ENCODE data around the gene TRABD2B.

The TRABD2B gene

GRCh38 chr1:47870946-47871676 is 126.1 kb downstream of the TRABD2B start:
- no peak overlapping the region for H3K9ac ChIP-seq (ENCODE audit: low read depth in 1 of 2, low read length in 2 of 2)
- no peaks in the 10 kb centered on the region for H3K27me3 ChIP-seq (ENCODE audit: control insufficient read depth in 1 of 2, insufficient read depth in 2 of 2, low read length in 2 of 2)
- no peaks in the 10 kb centered on the region for H3K9me3 ChIP-seq (ENCODE audit: control insufficient read depth in 1 of 2, low read length in 2 of 2)
- no peaks in the 10 kb centered on the region for H3K36me3 ChIP-seq (ENCODE audit: control insufficient read depth in 1 of 2, insufficient read depth in 2 of 2, low read length in 2 of 2)
- peak overlapping the region in 1 of 2 donors; percentile 1 for H3K4me3 ChIP-seq (ENCODE audit: low read depth in 1 of 2, low read length in 2 of 2)
- peak overlapping the region; percentile 45 for H3K27ac ChIP-seq (ENCODE audit: low read depth, low read length)
- H3K4me1 ChIP-seq (ENCODE audit: control insufficient read depth in 1 of 2, insufficient read depth in 2 of 2, low read length in 2 of 2) = peaks cover 52 to 67% of the 10 kb centered on the region in 2 donors

GRCh38 chr1:47870480-47870879 is 126.7 kb downstream of the TRABD2B start:
- Histone ChIP-seq H3K4me1 (ENCODE audit: control insufficient read depth in 1 of 2, insufficient read depth in 2 of 2, low read length in 2 of 2) (peaks cover 50 to 67% of the 10 kb centered on the region in 2 donors), H3K4me3 (ENCODE audit: low read depth in 1 of 2, low read length in 2 of 2) (no peak overlapping the region), H3K9me3 (ENCODE audit: control insufficient read depth in 1 of 2, low read length in 2 of 2) (no peaks in the 10 kb centered on the region), H3K27ac (ENCODE audit: low read depth, low read length) (no peak overlapping the region), H3K9ac (ENCODE audit: low read depth in 1 of 2, low read length in 2 of 2) (no peak overlapping the region), H3K36me3 (ENCODE audit: control insufficient read depth in 1 of 2, insufficient read depth in 2 of 2, low read length in 2 of 2) (no peaks in the 10 kb centered on the region), H3K27me3 (ENCODE audit: control insufficient read depth in 1 of 2, insufficient read depth in 2 of 2, low read length in 2 of 2) (no peaks in the 10 kb centered on the region)

GRCh38 chr1:47868348-47868676 is 128.9 kb downstream of the TRABD2B start:
- H3K27me3 ChIP-seq (ENCODE audit: control insufficient read depth in 1 of 2, insufficient read depth in 2 of 2, low read length in 2 of 2) = no peaks in the 10 kb centered on the region
- H3K4me3 ChIP-seq (ENCODE audit: low read depth in 1 of 2, low read length in 2 of 2) = no peak overlapping the region
- H3K4me1 ChIP-seq (ENCODE audit: control insufficient read depth in 1 of 2, insufficient read depth in 2 of 2, low read length in 2 of 2) = peaks cover 43 to 61% of the 10 kb centered on the region in 2 donors
- no peaks in the 10 kb centered on the region for H3K9me3 ChIP-seq (ENCODE audit: control insufficient read depth in 1 of 2, low read length in 2 of 2)
- H3K36me3 ChIP-seq (ENCODE audit: control insufficient read depth in 1 of 2, insufficient read depth in 2 of 2, low read length in 2 of 2) = no peaks in the 10 kb centered on the region
- no peak overlapping the region for H3K9ac ChIP-seq (ENCODE audit: low read depth in 1 of 2, low read length in 2 of 2)
- H3K27ac ChIP-seq (ENCODE audit: low read depth, low read length) = no peak overlapping the region

DNA sequence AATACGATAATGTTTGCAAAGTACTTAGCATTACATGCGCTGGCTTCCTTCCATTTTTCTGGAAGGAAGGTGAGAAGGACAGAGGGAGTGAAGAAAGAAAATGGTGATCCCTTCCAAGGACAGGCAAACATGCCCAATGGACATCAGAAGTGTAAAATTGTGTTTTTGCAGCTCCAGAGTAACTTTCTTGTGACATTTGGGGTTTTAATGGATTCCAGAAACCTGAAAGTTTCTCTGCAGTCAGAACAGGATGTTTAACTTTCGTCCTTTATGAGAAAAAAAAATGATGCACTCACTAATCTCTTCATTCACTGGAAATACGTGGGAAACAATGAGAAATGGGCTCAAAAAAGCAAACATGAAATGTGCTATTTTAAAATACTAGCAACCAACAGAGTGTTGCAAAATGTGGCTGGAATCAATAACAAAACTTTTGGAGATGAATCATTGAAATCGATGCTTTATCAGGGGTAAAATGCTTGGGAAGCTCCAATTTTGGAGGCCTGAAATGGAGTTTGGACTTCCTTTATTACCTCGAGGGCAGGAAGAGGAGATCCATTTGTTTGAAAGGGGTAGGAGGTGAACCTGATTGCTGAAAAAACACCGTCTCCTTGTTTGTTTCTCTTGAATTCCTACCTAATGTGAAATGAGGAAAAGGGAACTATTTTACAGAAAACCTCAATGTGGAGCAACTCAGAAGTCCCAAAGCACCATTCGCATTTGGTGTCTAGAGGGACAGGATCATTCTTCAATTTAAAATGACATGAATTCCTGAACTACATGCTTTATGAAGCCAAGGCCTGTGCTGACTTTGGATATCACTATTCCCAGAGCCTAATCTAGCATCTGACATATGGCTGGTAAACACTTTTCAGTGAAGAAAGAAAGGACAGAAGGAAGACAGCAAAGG is 129.5 kb downstream of the TRABD2B start:
- no peak overlapping the region for H3K27ac ChIP-seq (ENCODE audit: low read depth, low read length)
- no peaks in the 10 kb centered on the region for H3K27me3 ChIP-seq (ENCODE audit: control insufficient read depth in 1 of 2, insufficient read depth in 2 of 2, low read length in 2 of 2)
- no peaks in the 10 kb centered on the region for H3K9me3 ChIP-seq (ENCODE audit: control insufficient read depth in 1 of 2, low read length in 2 of 2)
- no peak overlapping the region for H3K9ac ChIP-seq (ENCODE audit: low read depth in 1 of 2, low read length in 2 of 2)
- no peaks in the 10 kb centered on the region for H3K36me3 ChIP-seq (ENCODE audit: control insufficient read depth in 1 of 2, insufficient read depth in 2 of 2, low read length in 2 of 2)
- H3K4me1 ChIP-seq (ENCODE audit: control insufficient read depth in 1 of 2, insufficient read depth in 2 of 2, low read length in 2 of 2) = peaks cover 38 to 55% of the 10 kb centered on the region in 2 donors
- H3K4me3 ChIP-seq (ENCODE audit: low read depth in 1 of 2, low read length in 2 of 2) = no peak overlapping the region

DNA sequence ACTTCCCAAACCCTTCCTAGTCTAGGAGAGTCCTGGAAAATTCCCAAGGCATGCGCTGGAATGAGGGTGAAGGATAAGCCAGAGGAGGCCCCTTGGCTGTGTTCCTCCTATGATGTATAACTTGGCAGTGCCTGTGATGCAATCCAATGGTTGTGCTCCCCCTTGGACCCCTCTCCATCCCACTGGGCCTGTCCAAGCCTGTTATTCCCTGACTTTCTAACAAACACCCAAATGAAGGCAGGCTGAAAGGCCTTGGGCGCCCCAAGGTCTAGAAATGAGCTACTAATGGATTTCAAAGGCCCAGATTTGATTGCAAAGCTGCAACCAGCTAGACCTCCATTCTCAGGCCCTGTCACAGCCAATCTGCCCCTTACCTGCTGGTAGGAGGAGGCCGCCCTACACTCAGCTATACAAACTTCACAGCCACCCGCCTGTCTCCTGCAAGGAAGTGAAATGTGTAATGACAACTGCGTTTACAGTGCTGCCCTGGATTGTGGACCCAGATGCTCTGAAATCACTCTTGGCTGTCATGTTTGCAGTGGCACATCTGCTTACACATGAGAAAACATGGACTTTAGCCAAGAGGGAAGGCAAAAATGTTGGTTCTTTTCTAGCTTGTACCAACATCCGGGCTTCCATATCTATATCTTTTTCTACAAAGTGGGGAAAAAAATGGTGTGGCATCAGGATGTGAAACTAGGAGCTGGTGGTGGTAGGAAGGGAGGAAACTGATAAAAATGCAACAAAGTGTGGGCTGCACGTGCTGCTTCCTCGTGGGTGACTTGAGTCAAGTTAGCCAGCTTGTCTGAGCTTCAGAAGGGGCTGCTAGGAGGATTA is 130.4 kb downstream of the TRABD2B start:
- no peak overlapping the region for H3K4me3 ChIP-seq (ENCODE audit: low read depth in 1 of 2, low read length in 2 of 2)
- H3K36me3 ChIP-seq (ENCODE audit: control insufficient read depth in 1 of 2, insufficient read depth in 2 of 2, low read length in 2 of 2) = no peaks in the 10 kb centered on the region
- no peaks in the 10 kb centered on the region for H3K27me3 ChIP-seq (ENCODE audit: control insufficient read depth in 1 of 2, insufficient read depth in 2 of 2, low read length in 2 of 2)
- H3K9me3 ChIP-seq (ENCODE audit: control insufficient read depth in 1 of 2, low read length in 2 of 2) = no peaks in the 10 kb centered on the region
- peaks cover 29 to 46% of the 10 kb centered on the region in 2 donors for H3K4me1 ChIP-seq (ENCODE audit: control insufficient read depth in 1 of 2, insufficient read depth in 2 of 2, low read length in 2 of 2)
- H3K9ac ChIP-seq (ENCODE audit: low read depth in 1 of 2, low read length in 2 of 2) = peak overlapping the region in 1 of 2 donors; percentile 22
- peak overlapping the region; percentile 61 for H3K27ac ChIP-seq (ENCODE audit: low read depth, low read length)

DNA sequence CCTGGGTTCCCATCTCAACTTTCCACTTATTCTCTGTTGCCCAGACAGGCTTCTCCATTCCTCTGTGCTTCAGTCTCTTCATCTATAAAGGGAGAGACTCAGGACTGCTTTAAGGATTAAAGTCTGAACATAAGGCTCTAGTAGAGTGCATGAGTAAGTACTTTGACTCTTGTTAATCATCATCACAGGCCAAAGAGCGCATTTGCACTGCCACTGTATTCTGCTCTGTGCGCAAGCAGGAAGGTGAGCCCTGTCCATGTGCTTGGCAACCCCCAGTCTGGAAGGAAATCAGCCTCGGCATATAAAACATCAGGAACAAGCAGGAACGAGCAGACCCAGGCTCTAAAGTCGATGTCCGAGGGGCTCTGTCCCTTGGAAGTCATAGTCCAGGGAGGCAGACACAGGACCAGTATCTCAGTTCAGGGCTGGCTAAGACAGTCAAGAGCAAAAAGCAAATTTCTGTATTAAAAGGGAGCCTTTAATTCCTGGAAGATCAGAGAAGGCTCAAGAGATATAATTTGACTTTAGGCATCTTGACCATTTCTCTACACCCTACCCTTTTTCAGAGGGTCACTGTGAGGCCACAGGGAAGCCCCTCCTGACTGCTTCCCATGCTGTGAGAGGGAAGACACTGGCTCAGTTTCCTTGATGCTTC is 131.2 kb downstream of the TRABD2B start:
- Histone ChIP-seq H3K4me3 (ENCODE audit: low read depth in 1 of 2, low read length in 2 of 2) (no peak overlapping the region), H3K27ac (ENCODE audit: low read depth, low read length) (peak overlapping the region; percentile 61), H3K27me3 (ENCODE audit: control insufficient read depth in 1 of 2, insufficient read depth in 2 of 2, low read length in 2 of 2) (no peaks in the 10 kb centered on the region), H3K9ac (ENCODE audit: low read depth in 1 of 2, low read length in 2 of 2) (peak overlapping the region; percentile 17 to 22), H3K9me3 (ENCODE audit: control insufficient read depth in 1 of 2, low read length in 2 of 2) (no peaks in the 10 kb centered on the region), H3K4me1 (ENCODE audit: control insufficient read depth in 1 of 2, insufficient read depth in 2 of 2, low read length in 2 of 2) (peaks cover 21 to 38% of the 10 kb centered on the region in 2 donors), H3K36me3 (ENCODE audit: control insufficient read depth in 1 of 2, insufficient read depth in 2 of 2, low read length in 2 of 2) (no peaks in the 10 kb centered on the region)

- Histone ChIP-seq H3K4me1 (ENCODE audit: control insufficient read depth in 1 of 2, insufficient read depth in 2 of 2, low read length in 2 of 2) (peaks cover 6 to 14% of the 10 kb centered on the region in 2 donors), H3K9me3 (ENCODE audit: control insufficient read depth in 1 of 2, low read length in 2 of 2) (no peaks in the 10 kb centered on the region), H3K36me3 (ENCODE audit: control insufficient read depth in 1 of 2, insufficient read depth in 2 of 2, low read length in 2 of 2) (no peaks in the 10 kb centered on the region), H3K27me3 (ENCODE audit: control insufficient read depth in 1 of 2, insufficient read depth in 2 of 2, low read length in 2 of 2) (no peaks in the 10 kb centered on the region), H3K4me3 (ENCODE audit: low read depth in 1 of 2, low read length in 2 of 2) (no peak overlapping the region), H3K27ac (ENCODE audit: low read depth, low read length) (no peak overlapping the region), H3K9ac (ENCODE audit: low read depth in 1 of 2, low read length in 2 of 2) (no peak overlapping the region)
Measured at GRCh38 chr1:47859092-47859743, 138.0 kb downstream of the TRABD2B start.

GRCh38 chr1:47856996-47857395 is 140.2 kb downstream of the TRABD2B start:
- Histone ChIP-seq H3K36me3 (ENCODE audit: control insufficient read depth in 1 of 2, insufficient read depth in 2 of 2, low read length in 2 of 2) (no peaks in the 10 kb centered on the region), H3K27me3 (ENCODE audit: control insufficient read depth in 1 of 2, insufficient read depth in 2 of 2, low read length in 2 of 2) (no peaks in the 10 kb centered on the region), H3K9me3 (ENCODE audit: control insufficient read depth in 1 of 2, low read length in 2 of 2) (no peaks in the 10 kb centered on the region), H3K4me1 (ENCODE audit: control insufficient read depth in 1 of 2, insufficient read depth in 2 of 2, low read length in 2 of 2) (peaks cover 6 to 14% of the 10 kb centered on the region in 2 donors), H3K27ac (ENCODE audit: low read depth, low read length) (no peak overlapping the region), H3K9ac (ENCODE audit: low read depth in 1 of 2, low read length in 2 of 2) (no peak overlapping the region), H3K4me3 (ENCODE audit: low read depth in 1 of 2, low read length in 2 of 2) (no peak overlapping the region)

DNA sequence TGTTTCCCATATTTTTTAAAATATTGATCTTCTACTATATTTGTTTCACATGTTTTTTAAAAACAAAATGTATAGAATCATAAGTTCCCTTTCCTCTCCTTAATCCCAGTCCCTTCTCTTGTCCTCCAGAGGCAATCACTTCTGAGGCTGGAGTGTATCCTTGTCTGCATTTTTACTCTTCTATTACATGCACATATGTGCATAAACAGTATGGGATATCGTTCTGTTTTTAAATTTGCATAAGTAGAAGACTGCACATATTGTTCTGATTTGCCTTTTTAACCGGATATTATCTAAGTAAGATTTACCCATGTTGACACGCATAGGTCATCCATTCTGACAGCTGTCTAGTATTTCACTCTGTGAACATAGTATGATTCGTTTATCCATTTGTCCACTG is 142.0 kb downstream of the TRABD2B start:
- no peaks in the 10 kb centered on the region for H3K36me3 ChIP-seq (ENCODE audit: control insufficient read depth in 1 of 2, insufficient read depth in 2 of 2, low read length in 2 of 2)
- H3K9me3 ChIP-seq (ENCODE audit: control insufficient read depth in 1 of 2, low read length in 2 of 2) = no peaks in the 10 kb centered on the region
- no peaks in the 10 kb centered on the region for H3K27me3 ChIP-seq (ENCODE audit: control insufficient read depth in 1 of 2, insufficient read depth in 2 of 2, low read length in 2 of 2)

More for the DNA sequence above, 142.0 kb downstream of the TRABD2B start:
- no peak overlapping the region for H3K4me3 ChIP-seq (ENCODE audit: low read depth in 1 of 2, low read length in 2 of 2)
- no peak overlapping the region for H3K9ac ChIP-seq (ENCODE audit: low read depth in 1 of 2, low read length in 2 of 2)
- no peak overlapping the region for H3K27ac ChIP-seq (ENCODE audit: low read depth, low read length)
- H3K4me1 ChIP-seq (ENCODE audit: control insufficient read depth in 1 of 2, insufficient read depth in 2 of 2, low read length in 2 of 2) = peaks cover 6 to 14% of the 10 kb centered on the region in 2 donors

All from duodenal mucosa (tissue), 2 donors.